OCI-LY7 (cell line): ENCODE measurements around the gene LRRC4C. TPM values are rescaled to one million over a fixed set of nuclear protein-coding genes. Genes with fewer than 3 reads are reported as not detected.

Experiments
- BruUV-seq: library from RNA; stranded (reverse); fragments of 400-500 nt; replicated peaks from 2 replicates; lab custom pipeline; 2021; lab: Mats Ljungman, UMichigan
- CTCF ChIA-PET: fragments of 300-600 bp; sonication (Branson Sonifier 250); formaldehyde crosslinking; loops from one replicate; lab custom pipeline; 2022; ENCODE audit warnings: antibody characterized with exemption; ENCODE audit not compliant: unreplicated experiment; lab: Charles Lee
- POLR2A ChIA-PET: fragments of 300-600 bp; sonication (Branson Sonifier 250); formaldehyde crosslinking; loops from one replicate; lab custom pipeline; 2022; ENCODE audit warnings: antibody characterized with exemption; lab: Charles Lee
- DNase-seq: peaks from one replicate; pipeline ENCODE4 v3.0.0-alpha.2; 2015; ENCODE audit warnings: low spot score
- H2AFZ ChIP-seq: fragments of 200-600 bp; sonication (generic), shearing (Covaris generic); 2 replicates; pipeline ENCODE4 v1.6.1; 2014; ENCODE audit warnings: mild to moderate bottlenecking, antibody characterized with exemption, low read length, moderate library complexity
- H3K27ac ChIP-seq: fragments of 200-600 bp; sonication (generic); 2 replicates; pipeline ENCODE4 v1.5.1; 2014; ENCODE audit warnings: mixed run types, low read depth, mild to moderate bottlenecking, moderate library complexity, low read length, inconsistent platforms; ENCODE audit not compliant: poor library complexity, severe bottlenecking
- H3K36me3 ChIP-seq: fragments of 200-600 bp; sonication (generic); 2 replicates; pipeline ENCODE4 v1.6.1; 2014; ENCODE audit warnings: mild to moderate bottlenecking, antibody characterized with exemption, low read length, moderate library complexity, mixed read lengths; ENCODE audit not compliant: insufficient read depth
- H3K4me1 ChIP-seq: fragments of 200-600 bp; sonication (generic); 2 replicates; pipeline ENCODE4 v1.5.1; 2014; ENCODE audit warnings: mild to moderate bottlenecking, low read length; ENCODE audit not compliant: insufficient read depth, poor library complexity, severe bottlenecking
- H3K4me2 ChIP-seq: fragments of 200-600 bp; sonication (generic); 2 replicates; pipeline ENCODE4 v1.6.1; 2014; ENCODE audit warnings: mild to moderate bottlenecking, low read length
- H3K4me3 ChIP-seq: fragments of 200-600 bp; sonication (generic); 2 replicates; pipeline ENCODE4 v1.5.1; 2014; ENCODE audit warnings: mild to moderate bottlenecking, low read depth, low read length; ENCODE audit not compliant: poor library complexity, severe bottlenecking
- H3K79me2 ChIP-seq: fragments of 200-600 bp; sonication (generic); 2 replicates; pipeline ENCODE4 v1.6.1; 2016; ENCODE audit warnings: low read depth, mild to moderate bottlenecking, low read length, moderate library complexity, mixed read lengths; ENCODE audit not compliant: insufficient read depth
- H3K9me2 ChIP-seq: fragments of 200-600 bp; sonication (generic); 2 replicates; pipeline ENCODE4 v1.6.1; 2016; ENCODE audit warnings: mild to moderate bottlenecking, low read length, mixed read lengths; ENCODE audit not compliant: insufficient read depth
- H3K9me3 ChIP-seq: fragments of 200-600 bp; sonication (generic); 2 replicates; pipeline ENCODE4 v1.6.1; 2014; ENCODE audit warnings: mild to moderate bottlenecking, mixed run types, low read length, mixed read lengths
- H4K20me1 ChIP-seq: fragments of 200-600 bp; sonication (generic); 2 replicates; pipeline ENCODE4 v1.6.1; 2014; ENCODE audit warnings: mild to moderate bottlenecking, antibody characterized with exemption, low read length, moderate library complexity, mixed read lengths; ENCODE audit not compliant: insufficient read depth
- CTCF ChIP-seq: fragments of 200-600 bp; sonication (generic); conservative IDR thresholded peaks from 2 replicates; pipeline ENCODE4 v1.5.1; 2014; ENCODE audit warnings: mild to moderate bottlenecking, antibody characterized with exemption, low read length, moderate library complexity, mixed read lengths
- EZH2phosphoT487 ChIP-seq: fragments of 200-600 bp; sonication (generic); IDR thresholded peaks from 2 replicates; pipeline ENCODE4 v1.6.1; 2018; ENCODE audit warnings: low read depth, borderline replicate concordance, mild to moderate bottlenecking, mixed run types, antibody characterized with exemption, low read length, moderate library complexity, mixed read lengths
- intact Hi-C: fragments of 100-400 bp; cut with micrococcal nuclease; formaldehyde crosslinking; loops from one replicate; pipeline ENCODE4 v1.10.0; 2022; ENCODE audit not compliant: unreplicated experiment
- total RNA-seq, 2 experiments: library from RNA; depleted of rRNA in 1 of 2; stranded (reverse); fragments of >200 nt in 1 of 2; shearing (Covaris generic) in 1 of 2; gene quantifications; 2 replicates each; pipeline ENCODE4 v1.2.3, GENCODE V29; 2014 to 2022

Gene LRRC4C
- total RNA-seq, 2 experiments from 2014 or later, result not detected

- POLR2A ChIA-PET, result interaction anchor here (0.7 kb wide), 1 partner anchor 153 kb away, joined by 3 read pairs; no protein-coding TSS in a partner anchor
- no peaks in the 10 kb centered on the region for H3K79me2 ChIP-seq
- 0 out of 2 replicates have a peak, but pooled peaks cover 4% of the 10 kb centered on the region for H3K9me3 ChIP-seq
- no peaks in the 10 kb centered on the region for H4K20me1 ChIP-seq
- no TSS peak for BruUV-seq
- H3K27ac ChIP-seq, result no peak overlapping the region
- DNase-seq, result no peak
- no peak overlapping the region for H2AFZ ChIP-seq
- H3K4me3 ChIP-seq, result no peak overlapping the region
- H3K4me1 ChIP-seq, result no peaks in the 10 kb centered on the region
- no peak for TF ChIP-seq CTCF
- CTCF ChIA-PET, result no interaction called here
- H3K36me3 ChIP-seq, result no peaks in the 10 kb centered on the region
- H3K4me2 ChIP-seq, result no peak overlapping the region
- intact Hi-C loops, result no loop called here
- no peaks in the 10 kb centered on the region; the same call in 1 of the 2 replicates for H3K9me2 ChIP-seq
These were observed 1083.1 kb downstream of the LRRC4C start for GRCh38 chr11:40376331-40376730.

GRCh38 chr11:40370821-40371616 is 1088.4 kb downstream of the LRRC4C start:
- ChIA-PET CTCF (no interaction called here), POLR2A (no interaction called here)
- DNase-seq, result no peak
- H3K4me1 ChIP-seq, result no peaks in the 10 kb centered on the region
- H3K4me2 ChIP-seq, result no peak overlapping the region
- no TSS peak for BruUV-seq
- no peaks in the 10 kb centered on the region for H3K36me3 ChIP-seq
- H3K4me3 ChIP-seq, result no peak overlapping the region
- no peaks in the 10 kb centered on the region; the same call in 1 of the 2 replicates for H3K9me2 ChIP-seq
- TF ChIP-seq CTCF (no peak), EZH2phosphoT487 (no peak)
- H3K79me2 ChIP-seq, result no peaks in the 10 kb centered on the region
- intact Hi-C loops, result no loop called here
- H4K20me1 ChIP-seq, result no peaks in the 10 kb centered on the region
- no peak overlapping the region for H2AFZ ChIP-seq
- no peak overlapping the region for H3K27ac ChIP-seq
- 0 out of 2 replicates have a peak, but pooled peaks cover 4% of the 10 kb centered on the region for H3K9me3 ChIP-seq

- no peak overlapping the region for H3K4me2 ChIP-seq
- CTCF ChIA-PET, result no interaction called here
- H3K9me3 ChIP-seq, result 0 out of 2 replicates have a peak, but pooled peaks cover 4% of the 10 kb centered on the region
- H3K4me1 ChIP-seq, result no peaks in the 10 kb centered on the region
- BruUV-seq, result no TSS peak
- POLR2A ChIA-PET, result no interaction called here
- H3K27ac ChIP-seq, result no peak overlapping the region
- H3K79me2 ChIP-seq, result no peaks in the 10 kb centered on the region
- no peak for TF ChIP-seq EZH2phosphoT487
- TF ChIP-seq CTCF, result no peak
- H3K36me3 ChIP-seq, result no peaks in the 10 kb centered on the region
- no peaks in the 10 kb centered on the region for H3K9me2 ChIP-seq
- no peak for DNase-seq
- H4K20me1 ChIP-seq, result no peaks in the 10 kb centered on the region
- H3K4me3 ChIP-seq, result no peak overlapping the region
- no peak overlapping the region for H2AFZ ChIP-seq
- intact Hi-C loops, result no loop called here
These were observed 1099.2 kb downstream of the LRRC4C start for GRCh38 chr11:40360206-40360798.
